HepG2 (cell line): ENCODE measurements around the gene MYADML2. TPM values are rescaled to one million over a fixed set of nuclear protein-coding genes. Genes with fewer than 3 reads are reported as not detected.

Experiments used
- ARNTL ChIP-seq: sonication (generic); formaldehyde crosslinking; IDR thresholded peaks from 2 replicates; pipeline ENCODE4 v1.4.0; 2020; ENCODE audit warnings: mild to moderate bottlenecking, missing genetic modification reagents
- ELF3 ChIP-seq: IDR thresholded peaks from 2 replicates; pipeline ENCODE4 v1.6.1; 2016; ENCODE audit warnings: missing genetic modification reagents, missing compliant biosample characterization
- FOXP4 ChIP-seq: sonication (generic); formaldehyde crosslinking; IDR thresholded peaks from 2 replicates; pipeline ENCODE4 v1.4.0; 2020; ENCODE audit warnings: missing genetic modification reagents
- KAT8 ChIP-seq: IDR thresholded peaks from 2 replicates; pipeline ENCODE4 v1.6.1; 2016; ENCODE audit warnings: missing genetic modification reagents, missing compliant biosample characterization
- MXD4 ChIP-seq: IDR thresholded peaks from 2 replicates; pipeline ENCODE4 v1.6.1; 2016; ENCODE audit warnings: mild to moderate bottlenecking, missing biosample characterization, missing genetic modification reagents
- NR0B2 ChIP-seq: sonication (generic); formaldehyde crosslinking; IDR thresholded peaks from 2 replicates; pipeline ENCODE4 v1.4.0; 2020; ENCODE audit warnings: mild to moderate bottlenecking, missing genetic modification reagents
- ONECUT2 ChIP-seq: sonication (generic); formaldehyde crosslinking; IDR thresholded peaks from 2 replicates; pipeline ENCODE4 v1.4.0; 2020; ENCODE audit warnings: missing genetic modification reagents
- POGZ ChIP-seq: sonication (generic); formaldehyde crosslinking; IDR thresholded peaks from 2 replicates; pipeline ENCODE4 v1.4.0; 2020; ENCODE audit warnings: mild to moderate bottlenecking, missing genetic modification reagents
- STAG1 ChIP-seq: sonication (generic); formaldehyde crosslinking; IDR thresholded peaks from 2 replicates; pipeline ENCODE4 v1.4.0; 2020; ENCODE audit warnings: missing genetic modification reagents
- THAP9 ChIP-seq: sonication (generic); formaldehyde crosslinking; IDR thresholded peaks from 2 replicates; pipeline ENCODE4; 2020; ENCODE audit warnings: missing genetic modification reagents, mild to moderate bottlenecking, borderline replicate concordance
- ZFP36 ChIP-seq: fragments of 150-350 bp; IDR thresholded peaks from 2 replicates; pipeline ENCODE4 v1.6.1; 2018; ENCODE audit warnings: borderline replicate concordance, low read length, low read depth; ENCODE audit not compliant: partially characterized antibody
- ZNF264 ChIP-seq: sonication (generic); formaldehyde crosslinking; IDR thresholded peaks from 2 replicates; pipeline ENCODE4 v1.4.0; 2020; ENCODE audit warnings: missing genetic modification reagents
- ZNF281 ChIP-seq: sonication (generic); formaldehyde crosslinking; IDR thresholded peaks from 2 replicates; pipeline ENCODE4 v1.4.0; 2020; ENCODE audit warnings: missing genetic modification reagents, borderline replicate concordance
- polyA plus RNA-seq, 8 experiments: library from polyadenylated mRNA; depleted of rRNA in 3 of 8; stranded (reverse) in 7 of 8; unstranded in 1 of 8; fragments of >200 nt; fragmentation: Illumina TruSeq in 4 of 8; extraction: Trizol in 4 of 8; gene quantifications; 2 replicates each; pipeline versions ENCODE4 v1.2.1 to v1.2.3, GENCODE V29; 2011 to 2016; ENCODE audit warnings: low read depth in 4 of 8, missing spikeins in 1 of 8, mixed read lengths in 1 of 8; ENCODE audit not compliant: insufficient read depth in 1 of 8
- total RNA-seq, 5 experiments: library from RNA; depleted of rRNA; stranded (reverse); fragments of >200 nt; fragmentation: Illumina TruSeq; extraction: Trizol; gene quantifications; 2 replicates each; pipeline ENCODE4 v1.2.3, GENCODE V29; 2016; ENCODE audit warnings: low read depth in 1 of 5
- TF ChIP-seq, protein P1 (sequence below): sonication (generic); formaldehyde crosslinking; IDR thresholded peaks from 2 replicates; pipeline ENCODE4 v1.8.0; 2022; ENCODE audit warnings: missing genetic modification reagents, mild to moderate bottlenecking, borderline replicate concordance
- TF ChIP-seq, protein P2 (sequence below): sonication (generic); formaldehyde crosslinking; IDR thresholded peaks from 2 replicates; pipeline ENCODE4 v1.8.0; 2022; ENCODE audit warnings: mild to moderate bottlenecking, missing genetic modification reagents, moderate library complexity

The MYADML2 gene
- total and polyA plus RNA-seq, 2 of the 13 experiments (the other 11 are each of a cell fraction or from before 2014, with no cell fraction given): not detected

GRCh38 chr17:81977211-81977808 lies 30.3 kb upstream of the MYADML2 start, which contains the start of gene ASPSCR1 (continued):
- TF ChIP-seq, protein P1, sequence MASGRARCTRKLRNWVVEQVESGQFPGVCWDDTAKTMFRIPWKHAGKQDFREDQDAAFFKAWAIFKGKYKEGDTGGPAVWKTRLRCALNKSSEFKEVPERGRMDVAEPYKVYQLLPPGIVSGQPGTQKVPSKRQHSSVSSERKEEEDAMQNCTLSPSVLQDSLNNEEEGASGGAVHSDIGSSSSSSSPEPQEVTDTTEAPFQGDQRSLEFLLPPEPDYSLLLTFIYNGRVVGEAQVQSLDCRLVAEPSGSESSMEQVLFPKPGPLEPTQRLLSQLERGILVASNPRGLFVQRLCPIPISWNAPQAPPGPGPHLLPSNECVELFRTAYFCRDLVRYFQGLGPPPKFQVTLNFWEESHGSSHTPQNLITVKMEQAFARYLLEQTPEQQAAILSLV (CRISPR knock-in tag): peak; percentile 42; the same call in 1 of the 2 replicates
- TF ChIP-seq POGZ (CRISPR knock-in tag): peak; percentile 71
- peak; percentile 93 for TF ChIP-seq NR0B2 (CRISPR knock-in tag)
- TF ChIP-seq STAG1 (CRISPR knock-in tag): peak; percentile 2; the same call in 1 of the 2 replicates
- TF ChIP-seq ARNTL: 0 out of 2 replicates have a peak, but pooled peaks have one; percentile 51
- TF ChIP-seq ZNF281 (CRISPR knock-in tag): no peak; the same call in 1 of the 2 replicates
- TF ChIP-seq ELF3 (CRISPR knock-in tag): peak; percentile 94
- peak; percentile 74 for TF ChIP-seq FOXP4 (CRISPR knock-in tag)
- TF ChIP-seq, protein P2, sequence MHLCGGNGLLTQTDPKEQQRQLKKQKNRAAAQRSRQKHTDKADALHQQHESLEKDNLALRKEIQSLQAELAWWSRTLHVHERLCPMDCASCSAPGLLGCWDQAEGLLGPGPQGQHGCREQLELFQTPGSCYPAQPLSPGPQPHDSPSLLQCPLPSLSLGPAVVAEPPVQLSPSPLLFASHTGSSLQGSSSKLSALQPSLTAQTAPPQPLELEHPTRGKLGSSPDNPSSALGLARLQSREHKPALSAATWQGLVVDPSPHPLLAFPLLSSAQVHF (CRISPR knock-in tag): no peak
- peak; percentile 94; the same call in 1 of the 2 replicates for TF ChIP-seq MXD4 (CRISPR knock-in tag)
- TF ChIP-seq ZFP36: no peak
- peak; percentile 85; the same call in 1 of the 2 replicates for TF ChIP-seq KAT8
- peak; percentile 7; the same call in 1 of the 2 replicates for TF ChIP-seq THAP9
- TF ChIP-seq ZNF264 (CRISPR knock-in tag): no peak
- TF ChIP-seq ONECUT2 (CRISPR knock-in tag): no peak
